ENCODE measurements around the gene TLE3. TPM values are rescaled to one million over a fixed set of nuclear protein-coding genes. Genes with fewer than 3 reads are reported as not detected.
A peak's percentile ranks its signal among the peaks of the same experiment; 100 is the strongest.

TLE3 gene
- total RNA-seq, 4 donors from 2014 or later, result 39.1 to 275 (median 71.6) TPM

DNA sequence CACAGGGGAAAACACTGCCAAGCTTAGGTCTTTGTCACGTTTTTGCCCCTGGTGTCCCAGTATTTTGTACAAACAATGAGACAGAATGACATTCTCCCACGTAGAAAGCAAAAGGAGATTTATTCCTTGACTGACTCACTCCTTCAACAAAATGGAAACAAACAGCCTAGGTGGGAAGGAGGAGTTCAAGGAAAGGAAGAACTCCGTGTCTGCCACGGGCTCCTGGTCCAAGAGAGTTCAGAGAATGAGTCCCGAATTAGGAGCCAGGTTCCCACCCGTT, 8.1 kb downstream of the TLE3 start:
- no peak overlapping the region for H3K27ac ChIP-seq
- peaks cover 50 to 72% of the 10 kb centered on the region in 2 donors for H3K4me1 ChIP-seq
- H3K4me3 ChIP-seq (replicated peaks in 1 of 3), result no peak overlapping the region
- no peaks in the 10 kb centered on the region for H3K27me3 ChIP-seq
- peaks cover 3 to 6% of the 10 kb centered on the region in 2 donors for H3K36me3 ChIP-seq
- TF ChIP-seq, protein P1, sequence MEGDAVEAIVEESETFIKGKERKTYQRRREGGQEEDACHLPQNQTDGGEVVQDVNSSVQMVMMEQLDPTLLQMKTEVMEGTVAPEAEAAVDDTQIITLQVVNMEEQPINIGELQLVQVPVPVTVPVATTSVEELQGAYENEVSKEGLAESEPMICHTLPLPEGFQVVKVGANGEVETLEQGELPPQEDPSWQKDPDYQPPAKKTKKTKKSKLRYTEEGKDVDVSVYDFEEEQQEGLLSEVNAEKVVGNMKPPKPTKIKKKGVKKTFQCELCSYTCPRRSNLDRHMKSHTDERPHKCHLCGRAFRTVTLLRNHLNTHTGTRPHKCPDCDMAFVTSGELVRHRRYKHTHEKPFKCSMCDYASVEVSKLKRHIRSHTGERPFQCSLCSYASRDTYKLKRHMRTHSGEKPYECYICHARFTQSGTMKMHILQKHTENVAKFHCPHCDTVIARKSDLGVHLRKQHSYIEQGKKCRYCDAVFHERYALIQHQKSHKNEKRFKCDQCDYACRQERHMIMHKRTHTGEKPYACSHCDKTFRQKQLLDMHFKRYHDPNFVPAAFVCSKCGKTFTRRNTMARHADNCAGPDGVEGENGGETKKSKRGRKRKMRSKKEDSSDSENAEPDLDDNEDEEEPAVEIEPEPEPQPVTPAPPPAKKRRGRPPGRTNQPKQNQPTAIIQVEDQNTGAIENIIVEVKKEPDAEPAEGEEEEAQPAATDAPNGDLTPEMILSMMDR (IDR thresholded peaks at IDR 0.05), result no peak
- TF ChIP-seq POLR2A (IDR thresholded peaks at IDR 0.05), result no peak
- 89 to 90% methylated on average over 6 of the region's 6 CpGs for WGBS, 2 donors
- intact Hi-C loops (cut with DNase I), result no loop called here
- H3K9me3 ChIP-seq, result no peaks in the 10 kb centered on the region
- no peak for DNase-seq

DNA sequence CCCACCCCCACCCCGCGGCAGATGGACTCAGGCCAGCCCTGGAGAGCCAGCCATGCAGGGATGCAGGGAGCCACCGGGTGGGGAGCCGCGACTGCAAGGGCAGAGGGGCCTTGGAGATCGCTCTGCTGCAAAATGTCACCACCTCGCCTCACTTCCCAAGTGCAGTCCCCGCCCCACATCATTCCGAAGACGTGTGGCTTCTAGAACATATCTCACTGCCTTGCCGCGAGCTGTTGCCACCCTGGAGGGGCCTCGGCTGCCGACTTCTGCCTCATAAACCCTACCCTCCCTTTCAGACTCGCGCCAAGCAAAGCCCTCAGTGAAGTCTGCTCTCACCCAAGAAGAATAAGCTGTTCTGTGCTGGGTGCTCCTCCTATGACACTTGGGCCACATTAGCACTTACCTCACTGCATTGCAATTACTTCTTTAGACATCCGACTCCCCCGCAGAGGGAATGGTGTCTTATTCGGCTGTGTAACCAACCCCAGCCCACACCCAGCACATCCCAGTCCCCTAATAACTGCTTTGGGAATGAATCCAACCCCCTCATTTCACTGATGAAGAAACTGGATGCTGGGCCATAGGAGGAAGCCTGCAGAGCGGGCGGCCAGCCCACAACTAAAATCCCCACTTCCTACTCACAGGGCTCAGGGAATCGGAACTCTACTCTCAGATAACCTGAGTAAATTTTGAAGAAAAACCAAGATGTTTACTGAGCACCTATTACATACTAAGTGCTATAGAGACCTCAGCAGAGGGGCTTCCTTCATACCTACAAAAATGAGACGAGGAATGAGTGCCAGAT, 8.6 kb downstream of the TLE3 start:
- DNase-seq, result peak; percentile 12 to 26
- Histone ChIP-seq H3K27me3 (no peaks in the 10 kb centered on the region), H3K4me1 (peaks cover 45 to 66% of the 10 kb centered on the region in 2 donors), H3K4me3 (replicated peaks in 1 of 3) (no peak overlapping the region), H3K27ac (no peak overlapping the region), H3K9me3 (no peaks in the 10 kb centered on the region), H3K36me3 (peaks cover 3 to 6% of the 10 kb centered on the region in 2 donors)
- no peak for TF ChIP-seq POLR2A (IDR thresholded peaks at IDR 0.05)
- TF ChIP-seq, protein P1 (IDR thresholded peaks at IDR 0.05), result no peak
- intact Hi-C loops (cut with DNase I), result no loop called here
- WGBS, 2 donors, result 50 to 64% methylated on average over 17 to 22 of the region's 23 CpGs

DNA sequence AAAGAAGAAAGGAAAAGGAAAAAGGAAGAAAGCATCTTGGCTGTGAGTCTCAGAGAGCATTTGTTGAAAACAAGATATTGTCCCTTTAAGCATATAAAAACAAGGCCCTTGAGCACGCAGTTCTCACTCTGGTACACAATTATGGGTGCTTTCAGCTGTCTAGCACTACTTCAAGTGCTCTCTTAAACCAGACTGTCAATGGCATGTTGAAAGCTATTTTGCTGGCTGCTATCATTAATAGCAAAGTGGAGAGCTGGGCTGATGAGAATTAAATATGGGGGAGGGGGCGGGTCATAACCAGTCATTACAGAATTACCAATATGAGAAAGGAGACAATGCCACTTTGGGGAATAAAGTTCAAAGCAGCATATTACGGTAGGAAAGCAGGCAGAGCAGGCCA, 9.3 kb downstream of the TLE3 start:
- H3K27ac ChIP-seq, result no peak overlapping the region
- H3K27me3 ChIP-seq, result no peaks in the 10 kb centered on the region
- 39 to 53% methylated on average over 3 of the region's 3 CpGs for WGBS, 2 donors
- DNase-seq, result peak; percentile 32 to 37
- intact Hi-C loops (cut with DNase I), result no loop called here
- TF ChIP-seq, protein P1 (IDR thresholded peaks at IDR 0.05), result no peak
- TF ChIP-seq POLR2A (IDR thresholded peaks at IDR 0.05), result no peak
- no peak overlapping the region for H3K4me3 ChIP-seq (replicated peaks in 1 of 3)
- H3K36me3 ChIP-seq, result peaks cover 3 to 6% of the 10 kb centered on the region in 2 donors
- peaks cover 39 to 60% of the 10 kb centered on the region in 2 donors for H3K4me1 ChIP-seq
- H3K9me3 ChIP-seq, result no peaks in the 10 kb centered on the region

DNA sequence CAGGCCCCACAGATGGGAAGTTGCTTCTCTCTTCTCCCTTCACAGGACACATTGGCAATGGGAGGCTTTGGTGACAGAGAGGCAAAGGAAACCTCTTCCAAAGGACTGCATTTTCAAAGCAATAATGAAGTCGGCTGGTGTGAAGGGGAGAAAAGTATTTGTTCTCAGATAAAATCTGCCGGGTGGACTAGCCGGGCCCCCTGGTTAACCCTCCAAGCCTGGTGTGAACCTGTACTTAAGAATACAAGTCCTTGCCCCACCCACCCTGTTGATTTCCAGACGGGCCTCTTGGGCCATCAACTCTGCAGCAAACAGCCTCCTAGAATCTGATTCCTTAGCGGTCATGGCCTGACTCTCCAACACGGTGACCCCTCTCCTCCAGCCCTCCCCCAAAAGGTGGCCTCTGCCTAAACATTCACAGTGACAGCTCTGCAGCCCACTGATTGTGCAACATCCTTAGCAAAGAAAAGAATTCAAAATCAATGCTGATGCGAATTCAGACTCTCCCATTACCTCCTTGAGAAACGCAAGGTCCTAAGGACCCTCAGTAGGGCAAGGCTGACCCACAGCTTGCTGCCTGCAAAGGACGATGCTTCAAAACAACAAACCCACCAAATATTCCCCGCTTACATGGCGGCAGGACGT, 9.9 kb downstream of the TLE3 start:
- intact Hi-C loops (cut with DNase I), result no loop called here
- WGBS, 2 donors, result 89 to 94% methylated on average over 12 of the region's 12 CpGs
- no peak for DNase-seq
- Histone ChIP-seq H3K9me3 (no peaks in the 10 kb centered on the region), H3K4me3 (replicated peaks in 1 of 3) (no peak overlapping the region), H3K27ac (no peak overlapping the region), H3K36me3 (peaks cover 6% of the 10 kb centered on the region in 2 donors), H3K27me3 (no peaks in the 10 kb centered on the region), H3K4me1 (peaks cover 33 to 54% of the 10 kb centered on the region in 2 donors)
- TF ChIP-seq, protein P1 (IDR thresholded peaks at IDR 0.05), result no peak
- no peak for TF ChIP-seq POLR2A (IDR thresholded peaks at IDR 0.05)

DNA sequence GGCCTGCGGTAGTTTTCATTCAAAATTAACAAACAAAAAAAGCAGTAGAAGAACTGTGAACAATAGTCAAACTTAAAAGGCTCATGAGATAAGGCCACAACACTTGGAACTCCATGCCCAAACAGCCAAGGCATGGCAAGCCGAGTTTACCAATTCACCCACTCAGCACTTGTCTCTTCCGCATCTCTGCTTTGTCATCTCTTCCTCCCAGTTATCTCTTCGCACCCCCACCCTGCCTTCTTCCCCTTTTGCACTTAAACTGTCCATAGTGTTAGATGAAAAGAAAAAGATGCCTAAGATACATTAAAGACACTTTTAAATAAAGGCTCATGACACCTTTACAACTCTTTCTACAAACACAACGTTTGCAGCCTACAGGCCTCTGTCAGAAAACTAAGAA, 11.1 kb downstream of the TLE3 start:
- 87 to 90% methylated on average over 5 of the region's 5 CpGs for WGBS, 2 donors
- Histone ChIP-seq H3K4me1 (peaks cover 21 to 42% of the 10 kb centered on the region in 2 donors), H3K27me3 (no peaks in the 10 kb centered on the region), H3K36me3 (peaks cover 10 to 15% of the 10 kb centered on the region in 2 donors), H3K4me3 (replicated peaks in 1 of 3) (no peak overlapping the region), H3K27ac (no peak overlapping the region), H3K9me3 (no peaks in the 10 kb centered on the region)
- no peak for TF ChIP-seq POLR2A (IDR thresholded peaks at IDR 0.05)
- TF ChIP-seq, protein P1 (IDR thresholded peaks at IDR 0.05), result no peak
- intact Hi-C loops (cut with DNase I), result no loop called here
- DNase-seq, result no peak
